Activated naive CD8-positive, alpha-beta T cell treated with anti-CD3 and anti-CD28 coated beads, Interleukin-2, amount 10 ng/mL, durations not matched to agents 7 days and 5 days (primary cell): ENCODE results near the gene GGTLC3. TPM values are rescaled to one million over a fixed set of nuclear protein-coding genes. Genes with fewer than 3 reads are reported as not detected.
"Not testable (repeated sequence)": the region's sequence is repeated elsewhere in the genome, so short reads cannot be mapped to it uniquely, and the experiment has no call there.

ENCODE experiments used
- ATAC-seq: fragments of 150-1000 bp; cut with Tn5 transposase; one replicate; pipeline ENCODE4 v1.10.0; 2021; ENCODE audit warnings: low read depth, moderate library complexity
- POLR2A ChIA-PET: fragments of 350-600 bp; sonication (Branson Sonifier 250); formaldehyde crosslinking; loops from one replicate; lab custom pipeline; 2021; ENCODE audit warnings: antibody characterized with exemption; lab: Charles Lee
- DNase-seq: peaks from one replicate; pipeline ENCODE4 v3.0.0; 2021
- H3K27ac Mint-ChIP-seq: one replicate; pipeline ENCODE4 v1.8.0; 2022; ENCODE audit warnings: mild to moderate bottlenecking, mixed read lengths
- H3K27me3 Mint-ChIP-seq: one replicate; pipeline ENCODE4 v1.8.0; 2022; ENCODE audit warnings: mild to moderate bottlenecking, moderate library complexity, mixed read lengths
- H3K36me3 Mint-ChIP-seq: one replicate; pipeline ENCODE4 v1.8.0; 2021; ENCODE audit warnings: mild to moderate bottlenecking, mixed read lengths
- H3K4me1 Mint-ChIP-seq: one replicate; pipeline ENCODE4 v1.8.0; 2021; ENCODE audit warnings: mixed read lengths
- H3K4me3 Mint-ChIP-seq: one replicate; pipeline ENCODE4 v1.8.0; 2022; ENCODE audit warnings: mild to moderate bottlenecking, moderate library complexity, mixed read lengths
- H3K9me3 Mint-ChIP-seq: one replicate; pipeline ENCODE4 v1.8.0; 2021; ENCODE audit warnings: mixed read lengths
- total RNA-seq, 2 experiments: library from RNA; stranded (reverse); gene quantifications; one replicate each; pipeline ENCODE4 v1.2.3, GENCODE V29; 2021

The GGTLC3 gene
- not detected for total RNA-seq

GRCh38 chr22:18518061-18518460 is at the start of gene GGTLC3:
TSS of gene GGTLC3 (minus strand) at chr22:18518161. CDS start at chr22:18517897, 264 bp downstream.
- DNase-seq, H3K27me3 Mint-ChIP-seq, H3K4me1 Mint-ChIP-seq, H3K36me3 Mint-ChIP-seq, ATAC-seq, H3K4me3 Mint-ChIP-seq, H3K9me3 Mint-ChIP-seq, H3K27ac Mint-ChIP-seq, POLR2A ChIA-PET: not testable (repeated sequence)

- peak; percentile 62 for ATAC-seq
- H3K4me3 Mint-ChIP-seq, H3K27ac Mint-ChIP-seq, H3K9me3 Mint-ChIP-seq, DNase-seq, H3K27me3 Mint-ChIP-seq, POLR2A ChIA-PET, H3K4me1 Mint-ChIP-seq, H3K36me3 Mint-ChIP-seq: not testable (repeated sequence)
These were observed 42.4 kb upstream of the GGTLC3 start for GRCh38 chr22:18560099-18560974.

GRCh38 chr22:18558939-18559338 is 41.0 kb upstream of the GGTLC3 start:
- H3K9me3 Mint-ChIP-seq, H3K36me3 Mint-ChIP-seq, H3K27ac Mint-ChIP-seq, H3K4me3 Mint-ChIP-seq, POLR2A ChIA-PET, ATAC-seq, H3K4me1 Mint-ChIP-seq, DNase-seq, H3K27me3 Mint-ChIP-seq: not testable (repeated sequence)

- H3K9me3 Mint-ChIP-seq, H3K4me1 Mint-ChIP-seq, POLR2A ChIA-PET: not testable (repeated sequence)
These were observed 40.6 kb upstream of the GGTLC3 start for GRCh38 chr22:18558516-18558915.

GRCh38 chr22:18554280-18555256 is 36.6 kb upstream of the GGTLC3 start:
- H3K27me3 Mint-ChIP-seq, H3K36me3 Mint-ChIP-seq, ATAC-seq, H3K4me1 Mint-ChIP-seq, H3K27ac Mint-ChIP-seq, POLR2A ChIA-PET, H3K9me3 Mint-ChIP-seq, H3K4me3 Mint-ChIP-seq, DNase-seq: not testable (repeated sequence)

More at GRCh38 chr22:18558516-18558915, 40.6 kb upstream of the GGTLC3 start:
- not testable (repeated sequence) for H3K27ac Mint-ChIP-seq, ATAC-seq, H3K4me3 Mint-ChIP-seq, H3K36me3 Mint-ChIP-seq, DNase-seq, H3K27me3 Mint-ChIP-seq

GRCh38 chr22:18552839-18553597 is 35.1 kb upstream of the GGTLC3 start:
- DNase-seq, H3K4me3 Mint-ChIP-seq, ATAC-seq, POLR2A ChIA-PET, H3K27ac Mint-ChIP-seq, H3K36me3 Mint-ChIP-seq, H3K4me1 Mint-ChIP-seq, H3K27me3 Mint-ChIP-seq, H3K9me3 Mint-ChIP-seq: not testable (repeated sequence)

- H3K4me3 Mint-ChIP-seq, H3K27ac Mint-ChIP-seq, H3K4me1 Mint-ChIP-seq, DNase-seq, ATAC-seq, H3K27me3 Mint-ChIP-seq, POLR2A ChIA-PET, H3K36me3 Mint-ChIP-seq, H3K9me3 Mint-ChIP-seq: not testable (repeated sequence)
These were observed 33.1 kb upstream of the GGTLC3 start for GRCh38 chr22:18551046-18551445.

GRCh38 chr22:18549458-18550179 is 31.7 kb upstream of the GGTLC3 start:
- H3K27me3 Mint-ChIP-seq, DNase-seq, H3K27ac Mint-ChIP-seq, H3K9me3 Mint-ChIP-seq, H3K4me3 Mint-ChIP-seq, POLR2A ChIA-PET, H3K4me1 Mint-ChIP-seq, ATAC-seq, H3K36me3 Mint-ChIP-seq: not testable (repeated sequence)

GRCh38 chr22:18544615-18545014 is 26.7 kb upstream of the GGTLC3 start:
- not testable (repeated sequence) for H3K4me1 Mint-ChIP-seq, H3K36me3 Mint-ChIP-seq, H3K27me3 Mint-ChIP-seq

GRCh38 chr22:18543400-18543799 is 25.4 kb upstream of the GGTLC3 start:
- not testable (repeated sequence) for H3K27me3 Mint-ChIP-seq, ATAC-seq

More at GRCh38 chr22:18544615-18545014, 26.7 kb upstream of the GGTLC3 start:
- H3K27ac Mint-ChIP-seq, H3K4me3 Mint-ChIP-seq, H3K9me3 Mint-ChIP-seq, ATAC-seq, POLR2A ChIA-PET, DNase-seq: not testable (repeated sequence)

GRCh38 chr22:18539994-18540393 is 22.0 kb upstream of the GGTLC3 start:
- ATAC-seq, H3K27ac Mint-ChIP-seq, H3K4me1 Mint-ChIP-seq, H3K9me3 Mint-ChIP-seq, H3K4me3 Mint-ChIP-seq, H3K27me3 Mint-ChIP-seq, DNase-seq, POLR2A ChIA-PET, H3K36me3 Mint-ChIP-seq: not testable (repeated sequence)

More at GRCh38 chr22:18543400-18543799, 25.4 kb upstream of the GGTLC3 start:
- H3K27ac Mint-ChIP-seq, H3K9me3 Mint-ChIP-seq, DNase-seq, H3K4me3 Mint-ChIP-seq, H3K36me3 Mint-ChIP-seq, H3K4me1 Mint-ChIP-seq, POLR2A ChIA-PET: not testable (repeated sequence)

- ATAC-seq, H3K27ac Mint-ChIP-seq, H3K9me3 Mint-ChIP-seq, H3K27me3 Mint-ChIP-seq, POLR2A ChIA-PET, DNase-seq, H3K4me1 Mint-ChIP-seq, H3K4me3 Mint-ChIP-seq, H3K36me3 Mint-ChIP-seq: not testable (repeated sequence)
These were observed 16.4 kb upstream of the GGTLC3 start for GRCh38 chr22:18534315-18534714.
